BE2C (cell line): ENCODE data around the gene AKAP6.

Source experiments
- DNase-seq: peaks from one replicate; pipeline ENCODE4 v3.0.0-alpha.2; 2020
- H3K27me3 ChIP-seq: fragments of 250-450 bp; sonication (Bioruptor Pico); 2 replicates; pipeline ENCODE4 v1.5.1; 2020; ENCODE audit warnings: mild to moderate bottlenecking
- H3K36me3 ChIP-seq: fragments of 250-450 bp; sonication (Bioruptor Pico); 2 replicates; pipeline ENCODE4 v1.5.1; 2020; ENCODE audit warnings: mild to moderate bottlenecking
- H3K4me1 ChIP-seq: fragments of 250-450 bp; sonication (Bioruptor Pico); 2 replicates; pipeline ENCODE4 v1.5.1; 2020
- H3K4me3 ChIP-seq: 2 replicates; pipeline ENCODE4 v1.5.1; 2011; ENCODE audit warnings: low read depth, low read length
- H3K9me3 ChIP-seq: fragments of 250-450 bp; sonication (Bioruptor Pico); 2 replicates; pipeline ENCODE4 v1.5.1; 2020
- CTCF ChIP-seq: IDR thresholded peaks from 2 replicates; pipeline ENCODE4 v1.5.1; 2012; ENCODE audit warnings: mild to moderate bottlenecking, low read depth, low read length

Gene AKAP6

GRCh38 chr14:32627545-32628298, 298.6 kb downstream of the AKAP6 start:
- no peak overlapping the region for H3K4me3 ChIP-seq
- H3K36me3 ChIP-seq: no peaks in the 10 kb centered on the region
- H3K27me3 ChIP-seq: no peaks in the 10 kb centered on the region
- no peak for TF ChIP-seq CTCF
- H3K9me3 ChIP-seq: peaks cover 3% of the 10 kb centered on the region; the same call in 1 of the 2 replicates
- peaks cover 15% of the 10 kb centered on the region; the same call in 1 of the 2 replicates for H3K4me1 ChIP-seq
- no peak for DNase-seq

GRCh38 chr14:32629236-32629635, 300.1 kb downstream of the AKAP6 start:
- Histone ChIP-seq H3K36me3 (no peaks in the 10 kb centered on the region), H3K4me3 (no peak overlapping the region), H3K4me1 (peaks cover 2% of the 10 kb centered on the region; the same call in 1 of the 2 replicates), H3K9me3 (peaks cover 3% of the 10 kb centered on the region; the same call in 1 of the 2 replicates), H3K27me3 (no peaks in the 10 kb centered on the region)
- no peak for DNase-seq
- TF ChIP-seq CTCF: no peak

GRCh38 chr14:32630701-32631100, 301.6 kb downstream of the AKAP6 start:
- Histone ChIP-seq H3K36me3 (no peaks in the 10 kb centered on the region), H3K9me3 (peaks cover 3% of the 10 kb centered on the region; the same call in 1 of the 2 replicates), H3K4me1 (no peaks in the 10 kb centered on the region), H3K4me3 (no peak overlapping the region), H3K27me3 (no peaks in the 10 kb centered on the region)
- TF ChIP-seq CTCF: no peak
- no peak for DNase-seq

- DNase-seq: no peak
- TF ChIP-seq CTCF: no peak
- Histone ChIP-seq H3K4me3 (no peak overlapping the region), H3K27me3 (no peaks in the 10 kb centered on the region), H3K36me3 (no peaks in the 10 kb centered on the region), H3K4me1 (no peaks in the 10 kb centered on the region), H3K9me3 (no peaks in the 10 kb centered on the region)
Measured at GRCh38 chr14:32633224-32633859, 304.2 kb downstream of the AKAP6 start.

GRCh38 chr14:32633930-32634329, 304.8 kb downstream of the AKAP6 start:
- H3K4me1 ChIP-seq: no peaks in the 10 kb centered on the region
- H3K36me3 ChIP-seq: no peaks in the 10 kb centered on the region
- H3K9me3 ChIP-seq: no peaks in the 10 kb centered on the region
- no peaks in the 10 kb centered on the region for H3K27me3 ChIP-seq
- TF ChIP-seq CTCF: no peak
- DNase-seq: no peak
- no peak overlapping the region for H3K4me3 ChIP-seq
